Stimulated activated CD4-positive, alpha-beta T cell treated with anti-CD3 and anti-CD28 coated beads, Interleukin-15, amount 100 ng/mL, for 1 hour (primary cell): ENCODE results near the gene MN1.

Experiments
- DNase-seq, 2 donors: peaks; one replicate each; pipeline ENCODE4 v3.0.0-alpha.2; 2020; ENCODE audit warnings: low read depth in 1 of 2, low spot score in 1 of 2

The MN1 gene

DNA sequence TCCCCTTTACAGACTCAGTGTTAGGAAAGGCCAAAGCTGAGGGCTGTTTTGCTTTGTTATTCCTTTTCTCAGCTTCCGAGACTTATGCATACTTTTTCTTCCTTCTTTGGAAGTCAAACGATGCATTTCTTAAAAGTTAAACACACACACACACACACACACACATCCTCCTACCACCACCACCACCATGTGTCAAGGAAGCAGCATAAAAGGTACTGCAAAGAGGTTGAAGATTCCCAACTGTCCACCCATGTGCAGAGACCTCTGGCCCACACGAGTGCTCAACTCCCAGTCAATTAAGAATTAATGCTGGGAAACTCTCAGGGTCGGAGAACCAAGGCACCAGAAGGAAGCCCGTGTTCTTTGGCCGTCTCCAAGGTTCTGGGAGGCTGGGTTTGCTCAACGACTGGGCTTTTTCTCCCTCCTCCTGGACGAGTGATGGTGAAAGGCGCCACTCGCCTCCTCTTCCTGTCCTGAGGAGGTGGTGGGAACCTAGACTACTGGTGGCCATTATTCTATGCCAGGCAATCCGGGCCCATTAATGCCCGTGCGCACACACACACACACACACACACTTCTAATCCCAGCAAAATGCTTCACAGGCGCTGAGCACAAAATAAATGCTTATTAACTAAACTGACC is 15.1 kb downstream of the MN1 start:
- DNase-seq, result no peak

DNA sequence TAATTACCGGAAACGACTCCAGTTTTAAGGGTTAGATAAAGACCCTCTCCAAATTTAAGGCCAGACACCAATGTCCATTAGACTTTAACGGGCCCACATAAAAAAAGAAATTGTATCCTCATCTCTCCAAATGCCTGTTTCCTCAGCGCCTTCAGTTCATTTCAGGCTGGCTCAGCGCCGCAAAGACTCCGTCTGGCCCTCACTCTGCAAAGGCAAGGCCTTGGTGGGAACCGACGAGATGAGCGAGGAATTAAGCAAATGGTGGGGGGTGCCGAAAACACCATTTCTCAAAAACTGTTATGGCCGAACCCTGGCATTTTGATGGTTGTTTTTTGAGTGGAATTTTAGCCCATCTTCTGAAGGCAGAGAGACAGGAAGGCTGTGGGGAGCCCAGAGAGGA is 15.7 kb downstream of the MN1 start:
- DNase-seq, result no peak

DNA sequence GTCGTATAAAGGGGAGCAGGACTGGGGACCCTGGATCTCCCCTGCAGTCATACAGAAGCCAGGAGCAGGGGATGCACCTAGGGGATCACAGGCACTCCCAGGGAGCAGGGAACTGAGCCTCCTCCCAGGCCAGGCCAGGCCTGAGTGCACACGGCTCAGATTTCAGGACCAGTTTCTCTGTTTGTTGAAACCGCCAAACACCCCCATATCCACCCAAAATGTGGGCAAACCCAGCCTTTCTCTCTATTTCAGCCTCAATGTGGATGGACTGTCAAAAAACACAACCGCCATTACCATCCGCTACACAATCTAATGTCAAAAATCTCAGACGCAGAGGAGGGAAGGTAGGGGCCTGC is 17.5 kb downstream of the MN1 start:
- DNase-seq, result no peak

DNA sequence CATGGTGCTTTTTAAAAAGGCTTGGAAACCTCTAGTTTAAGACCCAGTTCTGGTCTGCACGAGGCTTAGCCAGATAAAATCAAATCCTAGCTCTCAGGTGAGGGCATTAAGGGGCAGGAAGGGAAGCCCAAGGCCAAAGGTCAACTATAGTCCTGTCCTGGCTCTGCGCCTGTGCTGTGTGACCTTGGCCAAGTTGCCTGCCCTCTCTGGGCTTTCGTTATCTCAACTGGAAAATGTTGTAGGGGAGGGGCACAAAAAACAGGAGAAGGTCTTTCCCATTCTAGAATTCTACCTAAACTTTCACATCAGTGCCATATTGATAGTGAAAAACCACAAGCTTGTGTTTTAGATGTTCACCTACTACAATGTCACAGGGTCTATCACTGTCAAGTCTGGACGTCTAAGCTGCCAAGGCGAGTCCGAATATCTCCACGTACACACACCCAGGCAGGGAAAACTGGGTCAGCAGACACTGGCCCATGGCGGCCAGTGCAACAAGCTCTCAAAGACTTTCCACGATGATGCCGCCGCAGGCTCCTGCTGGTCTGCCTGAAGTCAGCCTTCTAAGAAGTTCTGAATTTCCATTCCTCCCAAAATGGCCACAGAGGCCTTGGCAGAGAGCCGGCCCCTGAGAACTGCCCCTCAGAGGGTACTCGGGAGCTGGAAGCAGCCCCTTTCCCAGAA is 18.0 kb downstream of the MN1 start:
- no peak for DNase-seq

DNA sequence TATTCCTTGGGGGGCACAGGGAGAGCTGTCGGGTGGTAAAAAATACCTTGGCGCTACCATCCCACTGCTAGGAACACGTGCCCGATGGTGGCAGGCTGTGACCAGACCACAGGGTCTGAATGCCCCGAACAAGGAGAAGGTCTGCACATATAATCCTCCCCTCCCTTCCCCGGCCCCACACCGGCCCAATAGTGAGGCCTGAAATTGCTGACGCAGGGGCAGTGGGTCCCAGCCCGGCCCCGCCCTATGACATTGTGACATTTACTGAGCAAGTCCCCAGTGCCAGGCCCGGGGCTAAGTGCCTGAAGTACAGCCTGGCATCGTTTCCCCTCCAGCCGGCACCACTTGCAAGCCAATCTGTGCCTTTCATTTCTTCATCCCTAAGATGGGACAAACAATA is 19.5 kb downstream of the MN1 start:
- DNase-seq, result no peak

DNA sequence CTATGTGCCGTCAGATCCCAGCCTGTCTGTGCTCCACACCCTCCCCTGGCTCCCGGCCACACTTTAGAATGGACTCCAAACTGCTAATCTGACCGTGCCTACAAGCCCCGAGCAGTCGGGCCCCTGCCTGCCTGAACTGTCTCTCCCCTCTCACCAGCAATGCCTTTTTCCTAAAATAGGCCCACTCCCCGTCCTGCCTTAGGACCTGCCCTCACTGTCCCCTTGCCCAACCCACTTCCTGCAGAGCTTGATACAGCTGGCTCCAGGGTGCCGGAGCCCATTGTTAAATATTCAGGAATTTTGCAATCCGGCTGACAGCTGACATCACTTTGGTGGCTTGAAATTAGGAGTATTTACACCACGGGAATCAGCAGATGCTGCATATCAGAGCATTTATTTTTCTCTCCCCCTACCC is 21.4 kb downstream of the MN1 start:
- no peak for DNase-seq

- DNase-seq, result no peak
Observed at GRCh38 chr22:27779643-27780042, 21.9 kb downstream of the MN1 start.

DNA sequence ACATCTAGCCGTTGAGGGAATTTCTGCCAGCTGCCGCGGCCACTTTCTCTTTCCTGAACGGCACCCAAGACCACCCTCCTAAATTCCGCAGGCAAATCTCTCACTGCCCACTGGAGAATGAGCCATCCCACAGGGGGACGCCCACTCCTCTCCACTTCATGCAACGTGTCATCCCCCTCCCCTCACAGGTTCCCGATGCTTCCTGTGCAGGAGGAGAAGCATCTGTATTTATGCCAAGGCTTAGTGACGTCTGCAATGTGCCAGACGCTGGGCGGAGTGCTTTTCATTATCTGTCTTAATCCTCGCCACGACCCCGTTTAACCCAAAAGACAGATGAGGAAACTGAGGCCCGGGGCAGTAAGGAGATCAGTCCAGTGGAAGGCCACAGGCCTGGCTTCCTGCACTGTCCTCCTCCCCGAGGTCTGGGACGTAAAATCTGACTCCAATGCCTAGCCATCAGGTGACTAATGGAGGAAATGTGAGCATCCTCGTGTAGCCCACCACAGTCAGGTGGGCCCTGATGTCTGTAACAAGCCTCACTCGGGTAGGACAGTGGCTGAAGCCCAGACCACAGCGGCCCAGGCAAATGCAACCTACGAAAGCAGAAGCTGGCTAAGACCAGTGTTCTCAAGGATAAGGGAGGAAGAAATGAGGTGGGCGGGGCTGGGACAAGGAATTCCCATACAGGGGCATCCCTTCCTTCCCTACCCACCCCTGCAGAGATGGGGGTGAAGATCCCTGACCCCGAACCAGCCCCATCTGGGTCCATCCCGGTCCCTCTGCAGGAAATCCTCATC is 23.1 kb downstream of the MN1 start:
- DNase-seq, result no peak

GRCh38 chr22:27777128-27777527 is 24.4 kb downstream of the MN1 start:
- no peak for DNase-seq

DNA sequence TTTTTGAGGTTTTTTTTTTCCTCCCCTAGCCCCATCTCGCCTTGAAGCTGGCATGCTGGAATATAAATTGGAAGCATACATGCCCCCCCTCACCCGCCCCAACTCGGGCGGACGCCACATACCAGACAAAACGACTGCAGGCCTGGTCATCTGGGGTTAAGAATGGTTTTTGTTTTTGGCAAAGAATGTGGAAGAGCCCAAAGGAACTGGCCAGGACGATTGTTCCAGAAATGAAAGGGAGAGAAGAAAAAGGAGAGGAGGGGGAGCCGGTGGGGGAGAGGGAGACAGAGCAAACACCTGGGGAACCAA is 25.0 kb downstream of the MN1 start:
- DNase-seq, result no peak

GRCh38 chr22:27775758-27776649 is 25.6 kb downstream of the MN1 start:
- DNase-seq, result no peak

DNA sequence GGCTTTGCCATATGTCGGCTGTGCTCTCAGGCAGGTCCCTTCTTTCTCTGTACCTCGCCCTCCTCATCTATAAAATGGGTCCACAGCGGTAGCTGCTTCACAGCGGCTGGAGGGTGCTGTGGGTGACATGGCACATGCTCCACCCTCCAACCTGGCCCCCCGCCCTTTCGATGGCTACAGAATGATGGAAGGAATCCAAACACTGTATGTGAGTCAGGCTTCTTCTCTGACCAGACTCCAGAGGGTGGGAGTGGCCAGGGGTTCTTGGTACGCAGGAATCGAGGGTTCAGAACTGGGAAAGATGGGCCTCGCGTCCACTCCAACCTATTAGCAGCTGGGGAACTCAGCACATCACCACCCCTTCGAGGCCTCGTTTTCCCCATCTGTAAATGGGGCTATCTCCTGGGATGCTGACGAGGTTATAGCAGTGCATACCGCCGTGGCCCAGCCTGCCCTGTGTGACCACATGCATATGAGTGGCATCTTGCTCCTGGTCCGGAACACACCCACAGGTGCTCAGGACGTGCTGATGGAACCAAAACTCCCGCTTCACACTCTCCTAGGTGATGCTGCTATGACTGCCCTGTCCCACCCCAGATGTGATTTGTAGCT is 26.4 kb downstream of the MN1 start:
- DNase-seq, result no peak

- DNase-seq, result no peak
Observed at GRCh38 chr22:27774200-27774599, 27.4 kb downstream of the MN1 start.

DNA sequence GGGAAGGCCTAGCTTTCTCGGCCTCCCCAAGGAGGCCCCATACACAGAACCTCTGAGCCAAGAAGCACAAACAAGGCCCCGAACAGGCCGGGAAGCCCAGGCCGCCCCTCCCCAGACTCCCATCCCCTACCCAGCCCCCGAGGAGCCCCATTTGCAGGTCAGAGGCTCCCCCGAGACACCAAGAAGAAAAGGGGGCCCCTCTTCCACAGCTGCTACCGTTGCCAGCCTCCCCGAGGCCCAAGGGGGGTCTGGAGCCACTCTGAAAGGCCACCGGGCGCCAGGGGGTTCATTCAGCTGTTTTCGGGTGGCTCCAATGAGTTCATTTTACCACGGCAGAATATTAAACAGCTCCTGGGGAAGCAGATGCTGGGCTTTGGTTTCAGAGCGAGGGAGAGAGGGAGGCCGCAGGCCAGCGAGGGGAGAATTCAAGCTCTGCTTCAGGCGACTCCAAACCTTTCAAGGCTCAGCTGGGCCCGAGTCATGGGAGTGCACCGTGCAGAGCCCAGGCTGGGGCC is 28.5 kb downstream of the MN1 start:
- DNase-seq, result no peak

GRCh38 chr22:27772081-27772983 is 29.2 kb downstream of the MN1 start:
- no peak for DNase-seq

- no peak for DNase-seq
Observed at GRCh38 chr22:27771637-27772036, 29.9 kb downstream of the MN1 start.

DNA sequence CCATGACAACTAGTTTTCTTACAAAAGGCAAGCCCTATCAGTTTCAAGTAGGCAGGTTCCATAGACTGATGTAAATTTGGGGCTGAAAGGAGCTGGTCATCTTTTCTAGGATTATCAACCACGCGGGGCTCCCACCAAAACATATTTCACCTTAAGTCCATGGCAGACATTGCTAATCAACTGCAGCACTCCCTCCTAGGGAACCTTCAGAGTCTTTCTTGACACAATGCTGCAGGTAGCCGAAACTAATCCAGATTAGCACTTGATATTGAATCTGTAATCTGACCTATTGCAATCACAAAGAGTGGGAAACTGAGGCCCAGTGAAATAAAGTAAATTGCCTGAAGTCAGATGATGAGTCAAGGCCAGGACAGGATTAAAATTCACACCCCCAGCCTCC is 32.5 kb downstream of the MN1 start:
- DNase-seq, result no peak

DNA sequence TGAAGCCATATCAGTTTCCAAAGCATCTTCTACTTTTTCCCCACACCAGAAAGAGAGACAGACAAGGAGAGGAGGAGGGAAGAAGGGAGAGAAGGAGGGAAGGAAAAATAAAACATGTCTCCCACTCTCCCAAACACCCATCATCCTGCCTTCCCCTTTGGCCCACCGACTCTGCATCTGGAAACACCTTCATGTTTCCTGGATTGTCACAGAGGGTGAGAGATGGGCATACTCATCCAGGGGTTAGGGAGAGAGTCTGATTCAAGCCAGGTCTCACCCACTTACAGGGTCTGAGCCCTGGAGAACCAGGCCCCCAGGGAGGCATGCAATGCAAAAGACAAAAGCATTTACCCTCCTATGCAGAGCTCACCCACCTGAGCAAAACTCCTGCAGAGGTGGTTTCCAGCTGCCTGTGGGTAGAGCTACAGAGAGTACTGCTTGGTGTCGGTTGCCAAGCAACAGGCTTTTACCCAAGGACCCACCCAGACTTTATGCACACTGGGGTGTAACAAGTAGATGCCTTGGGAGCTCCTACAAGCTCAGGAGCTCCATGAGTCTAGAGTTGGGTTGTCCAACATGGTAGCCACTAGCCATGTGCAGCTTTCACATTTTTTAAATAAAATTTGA is 33.4 kb downstream of the MN1 start:
- no peak for DNase-seq

- no peak for DNase-seq
Observed at GRCh38 chr22:27766679-27767078, 34.9 kb downstream of the MN1 start.
